GM18520 (cell line): ENCODE data around the gene ZFP36L1.

Source experiments
- ATAC-seq: cut with Tn5 transposase; IDR thresholded peaks from one replicate; pipeline ENCODE4 v1.9.1; 2021; ENCODE audit not compliant: unreplicated experiment

Gene ZFP36L1

GRCh38 chr14:68784978-68785533 lies 7.8 kb downstream of the ZFP36L1 start:
- no peak for ATAC-seq

DNA sequence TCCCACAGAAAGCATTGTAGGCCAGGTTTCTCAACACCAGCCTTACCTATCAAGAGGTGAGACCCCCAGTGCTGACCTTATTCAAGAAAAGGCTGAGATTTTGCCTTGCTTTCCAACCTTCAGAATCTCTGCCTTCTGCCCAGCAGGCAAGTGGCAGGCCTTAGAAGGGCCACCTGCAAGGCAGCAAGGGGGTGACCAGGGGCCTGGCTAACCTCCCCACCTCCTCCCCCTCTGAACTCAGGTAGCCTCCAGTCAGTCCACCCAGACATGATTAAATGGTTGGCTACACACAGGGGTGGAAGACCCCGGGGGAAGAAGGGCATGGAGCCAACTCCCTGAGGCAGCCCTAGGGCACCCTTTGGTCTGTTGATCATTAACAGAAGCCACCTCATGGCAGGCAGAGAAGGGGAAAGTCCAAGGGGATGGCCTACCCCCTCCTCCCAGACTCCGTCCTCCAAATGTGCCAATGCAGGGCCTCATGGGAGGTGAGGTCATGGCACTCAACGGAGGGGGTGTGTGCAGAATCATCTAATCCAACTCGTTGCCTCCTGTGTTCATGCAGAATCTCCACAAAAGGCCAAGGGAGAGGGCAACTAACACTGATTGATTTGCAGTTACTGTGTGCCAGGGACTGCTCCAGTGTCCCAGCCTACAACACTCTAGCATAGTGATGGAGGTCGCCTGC lies 8.5 kb downstream of the ZFP36L1 start:
- no peak for ATAC-seq

DNA sequence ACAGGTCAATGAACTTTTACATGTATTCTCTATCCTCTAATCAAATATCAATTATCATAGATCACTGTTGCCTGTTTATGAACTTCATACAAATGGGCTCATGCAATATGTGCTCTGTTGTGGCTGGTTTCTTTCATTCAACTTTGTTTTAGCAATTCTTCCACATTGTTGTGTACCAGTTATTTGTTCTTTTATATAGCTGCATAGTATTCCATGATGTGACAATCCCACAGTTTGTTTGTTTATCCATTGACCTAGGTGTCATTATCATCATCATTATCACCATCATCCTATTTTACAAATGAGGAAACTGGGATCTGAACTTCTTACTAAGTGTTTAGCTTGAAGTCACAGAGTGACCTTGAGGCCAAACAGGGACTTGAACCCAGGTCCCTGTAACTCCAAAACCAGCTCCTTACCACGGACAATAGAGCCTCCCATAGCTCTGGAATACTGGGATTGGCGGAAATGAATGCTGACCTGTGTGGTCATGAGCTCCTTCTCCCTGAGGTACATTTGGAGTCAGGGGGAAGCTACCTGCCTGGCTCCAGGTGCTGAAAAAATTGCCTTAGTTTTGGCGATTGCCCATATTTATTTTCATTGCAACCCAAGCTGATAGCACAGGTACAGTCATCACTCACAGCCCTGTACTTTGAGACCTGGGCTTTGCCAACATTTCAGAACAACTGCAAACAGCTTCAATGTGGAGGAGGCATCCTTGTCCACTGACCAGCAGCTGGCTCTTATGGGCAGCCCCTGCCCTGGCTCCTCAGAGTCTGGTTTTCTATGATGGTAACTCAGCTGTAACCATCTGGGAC lies 9.2 kb downstream of the ZFP36L1 start:
- ATAC-seq, result no peak

- ATAC-seq, result no peak
Measured at GRCh38 chr14:68782091-68782981, 10.5 kb downstream of the ZFP36L1 start.

DNA sequence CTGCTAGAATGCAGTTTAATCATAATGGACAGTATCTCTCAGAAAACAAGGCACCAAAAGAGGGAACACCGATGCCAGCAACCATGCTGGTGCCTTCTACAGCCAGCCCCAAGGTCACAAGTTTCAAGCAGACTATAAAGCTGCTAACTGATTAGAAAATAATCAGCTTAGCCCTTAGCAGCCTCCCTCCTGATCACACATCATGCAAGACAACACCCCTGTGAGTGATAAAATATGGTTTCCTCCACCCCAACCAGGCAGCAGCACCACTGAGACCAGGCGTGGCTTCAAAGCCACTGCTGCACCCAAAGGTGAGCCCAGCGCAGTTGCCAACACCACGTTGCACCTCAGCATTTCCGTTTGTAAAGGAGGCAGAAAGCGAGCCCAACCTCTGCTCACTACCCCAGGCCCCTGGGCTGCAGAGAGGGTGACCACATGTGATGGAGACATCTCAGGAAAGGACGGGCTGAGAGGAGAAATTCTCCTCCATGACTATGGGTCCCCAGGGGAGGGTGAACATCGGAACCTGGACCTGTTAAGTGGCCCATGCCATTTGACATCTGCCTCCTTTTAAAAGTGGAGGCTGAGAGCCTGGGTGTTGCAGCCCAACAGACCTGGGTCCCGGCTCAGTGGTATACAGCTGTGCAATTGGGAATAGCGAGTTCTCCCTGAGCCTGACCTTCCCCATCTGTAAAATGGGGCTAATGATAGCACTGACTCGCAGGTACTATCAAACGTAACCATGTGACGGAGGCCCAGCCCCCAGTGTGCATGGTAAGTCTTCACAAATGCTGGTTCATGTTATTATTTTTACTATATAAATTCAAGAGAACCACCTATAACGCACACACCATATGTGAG lies 11.5 kb downstream of the ZFP36L1 start:
- no peak for ATAC-seq

DNA sequence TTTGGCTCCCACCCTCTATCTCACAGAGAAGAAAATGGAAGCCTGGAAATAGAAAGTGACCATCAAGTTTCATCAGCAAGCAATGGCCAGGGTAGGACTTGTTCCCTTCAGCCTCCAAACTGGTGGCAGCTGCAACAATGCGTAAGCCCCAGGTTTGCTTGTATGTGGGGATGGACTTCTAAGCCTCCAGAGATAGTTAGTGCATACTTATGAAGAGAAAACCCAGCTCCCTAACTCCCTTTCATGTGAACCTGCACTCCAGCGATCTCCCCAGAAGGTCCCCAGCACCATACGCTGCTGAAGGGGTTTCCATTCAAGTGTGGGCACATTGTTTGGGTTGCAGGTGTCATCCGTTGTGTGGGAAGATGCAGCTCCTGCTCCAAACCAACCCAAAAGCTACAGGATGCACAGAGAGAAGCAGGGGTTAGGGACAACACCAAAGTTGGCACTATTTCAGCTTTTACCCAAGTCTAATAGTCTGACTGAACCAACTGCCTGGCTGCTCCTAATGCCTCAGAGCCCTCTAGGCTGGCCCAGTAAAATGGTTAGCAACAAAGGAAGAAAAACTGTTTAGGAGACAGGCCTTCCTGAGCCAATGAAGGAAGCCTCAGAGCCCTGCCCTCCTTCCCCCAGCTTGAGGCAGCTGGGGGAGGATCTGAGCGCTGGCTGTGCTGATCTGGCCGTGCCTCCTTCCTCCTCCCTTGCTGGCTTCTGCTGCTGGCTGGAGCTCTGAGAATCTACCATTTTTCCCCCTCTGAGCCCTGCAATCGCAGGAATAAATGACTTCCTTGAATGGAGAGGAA lies 12.3 kb downstream of the ZFP36L1 start:
- no peak for ATAC-seq

DNA sequence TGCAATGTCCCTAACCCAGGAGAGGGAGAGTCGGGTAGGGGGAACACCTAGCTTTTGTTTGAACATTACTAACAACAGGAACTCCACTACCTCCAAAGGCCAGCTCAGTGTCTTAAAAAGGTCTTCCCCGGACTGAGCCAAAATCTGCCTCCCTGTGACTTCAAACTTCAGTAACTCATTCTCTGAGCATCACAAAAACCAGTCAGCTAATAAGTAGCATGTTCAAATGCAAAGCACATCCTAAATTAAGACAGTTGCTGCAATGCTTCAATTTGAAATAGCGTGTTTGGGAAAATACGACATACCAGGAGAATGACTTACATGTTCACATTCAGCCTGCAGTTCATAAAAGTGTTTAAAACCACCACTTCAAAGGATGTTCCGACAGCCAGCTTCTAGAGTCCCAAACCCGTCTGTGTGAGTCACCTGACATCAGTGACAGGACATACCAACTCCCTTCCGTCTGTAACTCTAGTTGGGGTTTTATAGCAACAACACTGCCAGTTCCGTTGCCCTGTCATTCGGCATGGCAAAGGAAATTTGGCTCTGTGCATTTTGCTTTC lies 13.0 kb downstream of the ZFP36L1 start:
- no peak for ATAC-seq

DNA sequence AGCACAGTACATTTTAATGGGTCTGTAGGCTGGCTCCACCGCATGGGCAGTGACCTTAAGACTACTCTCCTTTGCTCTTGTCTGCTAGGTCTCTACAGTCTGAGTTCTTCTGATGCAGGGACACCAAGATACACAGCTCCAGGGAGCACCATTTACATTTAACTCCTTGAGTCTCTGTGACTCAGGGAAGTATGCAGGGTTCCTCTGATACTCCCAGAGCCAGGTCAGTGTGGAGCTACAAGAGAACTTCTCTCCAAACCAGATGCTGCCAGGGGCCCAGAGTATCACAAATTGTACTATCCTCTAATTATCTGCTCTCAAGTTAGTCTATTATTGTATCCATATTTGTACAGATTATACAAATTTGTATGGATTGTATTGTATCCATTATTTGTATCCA lies 15.2 kb downstream of the ZFP36L1 start:
- no peak for ATAC-seq

GRCh38 chr14:68775614-68776126 lies 17.2 kb downstream of the ZFP36L1 start:
- no peak for ATAC-seq

GRCh38 chr14:68774771-68775613 lies 17.9 kb downstream of the ZFP36L1 start:
- no peak for ATAC-seq

GRCh38 chr14:68772761-68773381 lies 20.0 kb downstream of the ZFP36L1 start:
- no peak for ATAC-seq

- no peak for ATAC-seq
Measured at GRCh38 chr14:68771631-68772030, 21.2 kb downstream of the ZFP36L1 start.

GRCh38 chr14:68770553-68771286 lies 22.1 kb downstream of the ZFP36L1 start:
- ATAC-seq, result no peak

- no peak for ATAC-seq
Measured at GRCh38 chr14:68770051-68770450, 22.8 kb downstream of the ZFP36L1 start.

- ATAC-seq, result no peak
Measured at GRCh38 chr14:68768316-68768715, 24.6 kb downstream of the ZFP36L1 start.

GRCh38 chr14:68767248-68767645 lies 25.6 kb downstream of the ZFP36L1 start:
- ATAC-seq, result no peak
